Activated naive CD8-positive, alpha-beta T cell treated with anti-CD3 and anti-CD28 coated beads, Interleukin-2, amount 50 U/mL, for 24 hours (primary cell): Measurements from ENCODE around the gene HSPB2.

Experiments used
- ATAC-seq: fragments of 150-1000 bp; cut with Tn5 transposase; one replicate; pipeline ENCODE4 v1.10.0; 2021
- DNase-seq: peaks from one replicate; pipeline ENCODE4 v3.0.0; 2021
- H3K27ac Mint-ChIP-seq: one replicate; pipeline ENCODE4 v1.8.0; 2021; ENCODE audit warnings: mild to moderate bottlenecking, mixed read lengths
- H3K27me3 Mint-ChIP-seq: one replicate; pipeline ENCODE4 v1.8.0; 2021; ENCODE audit warnings: mixed read lengths
- H3K36me3 Mint-ChIP-seq: one replicate; pipeline ENCODE4 v1.8.0; 2021; ENCODE audit warnings: low read depth, mixed read lengths
- H3K4me1 Mint-ChIP-seq: one replicate; pipeline ENCODE4 v1.8.0; 2021; ENCODE audit warnings: mixed read lengths
- H3K4me3 Mint-ChIP-seq: one replicate; pipeline ENCODE4 v1.8.0; 2021; ENCODE audit warnings: mild to moderate bottlenecking, moderate library complexity, mixed read lengths
- H3K9me3 Mint-ChIP-seq: one replicate; pipeline ENCODE4 v1.8.0; 2021; ENCODE audit warnings: mixed read lengths

Gene HSPB2

GRCh38 chr11:111908639-111909305 lies 3.8 kb upstream of the HSPB2 start:
- Mint-ChIP-seq H3K4me3 (no peak overlapping the region), H3K36me3 (no peaks in the 10 kb centered on the region), H3K27ac (no peak overlapping the region), H3K27me3 (peaks cover 28% of the 10 kb centered on the region), H3K9me3 (no peaks in the 10 kb centered on the region), H3K4me1 (no peaks in the 10 kb centered on the region)
- ATAC-seq (no peak), DNase-seq (no peak)

DNA sequence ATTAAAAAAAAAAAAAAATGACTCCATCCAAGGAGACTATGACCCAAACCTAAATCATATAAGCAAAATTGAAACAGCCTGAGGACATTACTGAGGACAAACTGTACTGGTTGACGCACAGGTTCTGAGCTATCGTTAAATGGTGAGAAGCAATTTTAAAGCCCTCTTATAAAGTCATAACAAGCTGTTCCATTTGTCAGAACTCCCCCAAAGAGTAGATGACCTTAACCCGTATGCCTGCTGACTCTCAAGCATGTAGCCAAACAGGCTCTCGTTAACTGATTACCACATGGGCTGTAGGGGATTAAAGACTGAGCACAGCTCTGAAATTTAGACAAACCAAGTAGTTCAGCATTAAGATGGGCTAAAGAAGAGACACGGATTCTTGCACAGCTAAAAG lies 3.2 kb upstream of the HSPB2 start:
- H3K36me3 Mint-ChIP-seq = no peaks in the 10 kb centered on the region
- H3K4me1 Mint-ChIP-seq = no peaks in the 10 kb centered on the region
- ATAC-seq (no peak), DNase-seq (no peak)
- H3K9me3 Mint-ChIP-seq = no peaks in the 10 kb centered on the region
- H3K4me3 Mint-ChIP-seq = no peak overlapping the region
- H3K27me3 Mint-ChIP-seq = peaks cover 33% of the 10 kb centered on the region
- H3K27ac Mint-ChIP-seq = no peak overlapping the region

GRCh38 chr11:111910676-111911562 lies 1.6 kb upstream of the HSPB2 start:
- DNase-seq (no peak), ATAC-seq (no peak)
- no peak overlapping the region for H3K4me3 Mint-ChIP-seq
- H3K27ac Mint-ChIP-seq = no peak overlapping the region
- H3K27me3 Mint-ChIP-seq = peaks cover 36% of the 10 kb centered on the region
- no peaks in the 10 kb centered on the region for H3K36me3 Mint-ChIP-seq
- no peaks in the 10 kb centered on the region for H3K9me3 Mint-ChIP-seq
- H3K4me1 Mint-ChIP-seq = no peaks in the 10 kb centered on the region

DNA sequence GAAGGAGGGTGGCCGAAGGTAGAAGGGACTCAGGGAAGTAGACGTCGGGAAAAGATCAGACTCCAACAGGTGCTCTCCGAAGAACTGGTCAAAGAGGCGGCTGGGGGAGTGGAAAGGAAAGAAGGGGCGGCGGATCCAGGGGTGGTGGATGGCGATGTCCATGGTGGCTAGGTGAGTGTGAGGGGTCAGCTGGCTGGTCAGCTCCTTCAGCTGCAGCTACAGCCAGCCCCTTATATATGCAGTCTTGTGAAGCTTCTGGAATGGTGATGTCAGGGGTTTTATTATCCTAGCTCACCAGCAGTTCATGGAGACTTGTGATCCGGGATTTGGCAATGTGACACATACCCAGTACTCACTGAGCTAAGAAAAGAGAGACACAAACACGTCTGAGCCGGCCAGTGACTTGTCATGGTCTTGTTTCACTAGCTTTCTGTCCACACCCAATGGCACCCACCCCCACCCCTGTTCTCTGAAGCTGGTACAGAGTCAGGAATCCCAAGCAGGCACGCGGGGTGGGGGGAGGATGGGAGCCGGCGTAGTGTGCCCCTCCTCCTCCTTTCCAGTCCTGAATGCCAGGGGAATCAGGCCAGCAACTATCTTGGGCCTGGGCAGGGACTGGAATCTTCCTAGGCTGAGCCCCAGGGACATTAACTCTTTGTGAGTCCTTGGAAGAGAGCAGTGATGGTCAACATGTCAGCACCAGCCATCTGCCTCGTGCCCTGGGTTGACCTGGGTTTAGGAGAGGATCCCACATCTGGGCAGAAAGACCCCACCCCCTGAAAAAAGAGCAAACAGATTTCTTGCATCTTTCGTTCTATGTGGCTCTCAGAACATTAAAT lies 752 bp upstream of the HSPB2 start, which contains the start of gene CRYAB:
Gene CRYAB (minus strand): TSS at position 208 of the 839 bp plus-strand sequence. CDS start 46 bp downstream, at position 162.
- no peak for ATAC-seq
- Mint-ChIP-seq H3K36me3 (no peaks in the 10 kb centered on the region), H3K9me3 (no peaks in the 10 kb centered on the region), H3K4me1 (no peaks in the 10 kb centered on the region), H3K27ac (no peak within 1 kb of the TSS), H3K4me3 (no peak within 1 kb of the TSS), H3K27me3 (peaks cover 42% of the 10 kb centered on the region)
- DNase-seq = no peak

- no peak for DNase-seq
- no peak overlapping the region for H3K27ac Mint-ChIP-seq
- ATAC-seq = no peak
- no peaks in the 10 kb centered on the region for H3K4me1 Mint-ChIP-seq
- peaks cover 47% of the 10 kb centered on the region for H3K27me3 Mint-ChIP-seq
- H3K36me3 Mint-ChIP-seq = no peaks in the 10 kb centered on the region
- no peak overlapping the region for H3K4me3 Mint-ChIP-seq
- H3K9me3 Mint-ChIP-seq = no peaks in the 10 kb centered on the region
Observed at GRCh38 chr11:111913031-111913861, 712 bp downstream of the HSPB2 start.

- Mint-ChIP-seq H3K4me3 (no peak overlapping the region), H3K27me3 (peaks cover 47% of the 10 kb centered on the region), H3K9me3 (no peaks in the 10 kb centered on the region), H3K4me1 (no peaks in the 10 kb centered on the region), H3K27ac (no peak overlapping the region), H3K36me3 (no peaks in the 10 kb centered on the region)
- no peak for DNase-seq
- no peak for ATAC-seq
Observed at GRCh38 chr11:111913997-111914396, 1.5 kb downstream of the HSPB2 start.

GRCh38 chr11:111916768-111917167 lies 4.2 kb downstream of the HSPB2 start:
- DNase-seq (no peak), ATAC-seq (no peak)
- no peaks in the 10 kb centered on the region for H3K36me3 Mint-ChIP-seq
- no peak overlapping the region for H3K27ac Mint-ChIP-seq
- H3K4me3 Mint-ChIP-seq = no peak overlapping the region
- H3K27me3 Mint-ChIP-seq = peaks cover 38% of the 10 kb centered on the region
- no peaks in the 10 kb centered on the region for H3K9me3 Mint-ChIP-seq
- no peaks in the 10 kb centered on the region for H3K4me1 Mint-ChIP-seq

GRCh38 chr11:111917312-111917711 lies 4.8 kb downstream of the HSPB2 start:
- no peaks in the 10 kb centered on the region for H3K9me3 Mint-ChIP-seq
- ATAC-seq (no peak), DNase-seq (no peak)
- H3K27me3 Mint-ChIP-seq = peaks cover 35% of the 10 kb centered on the region
- H3K36me3 Mint-ChIP-seq = no peaks in the 10 kb centered on the region
- H3K4me1 Mint-ChIP-seq = no peaks in the 10 kb centered on the region
- H3K4me3 Mint-ChIP-seq = no peak overlapping the region
- no peak overlapping the region for H3K27ac Mint-ChIP-seq

GRCh38 chr11:111917788-111918187 lies 5.3 kb downstream of the HSPB2 start:
- Mint-ChIP-seq H3K9me3 (no peaks in the 10 kb centered on the region), H3K27ac (no peak overlapping the region), H3K4me3 (no peak overlapping the region), H3K4me1 (no peaks in the 10 kb centered on the region), H3K27me3 (peaks cover 35% of the 10 kb centered on the region), H3K36me3 (no peaks in the 10 kb centered on the region)
- no peak for DNase-seq
- no peak for ATAC-seq

- Mint-ChIP-seq H3K27ac (no peak within 1 kb of the TSS), H3K4me3 (no peak within 1 kb of the TSS), H3K9me3 (no peaks in the 10 kb centered on the region), H3K36me3 (no peaks in the 10 kb centered on the region), H3K4me1 (peaks cover under 1% of the 10 kb centered on the region), H3K27me3 (peaks cover 29% of the 10 kb centered on the region)
- DNase-seq (no peak), ATAC-seq (no peak)
Observed at GRCh38 chr11:111918390-111919256, 6.1 kb downstream of the HSPB2 start, which contains the start of gene C11orf52. Gene C11orf52 (plus strand): TSS chr11:111918913. CDS start chr11:111918973, 60 bp downstream.

DNA sequence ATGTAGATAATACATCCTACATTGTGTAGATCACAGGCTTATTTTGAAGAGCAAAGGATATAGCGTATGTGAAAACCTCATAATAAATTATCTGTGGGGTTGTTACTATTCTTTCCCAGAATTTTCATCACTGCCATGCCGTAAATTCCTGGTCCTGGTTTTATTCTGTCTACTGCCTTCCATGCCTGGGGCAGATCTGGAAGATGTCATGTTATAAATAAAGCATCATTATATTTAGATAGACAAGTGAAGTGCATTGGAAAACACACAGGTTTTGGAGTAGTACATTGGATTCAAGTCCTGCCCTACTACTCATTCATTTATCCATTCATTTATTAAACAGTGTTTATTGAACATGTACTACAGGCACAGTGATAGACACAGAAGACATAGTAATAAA lies 8.4 kb downstream of the HSPB2 start:
- H3K4me3 Mint-ChIP-seq = no peak overlapping the region
- DNase-seq (no peak), ATAC-seq (no peak)
- peaks cover 4% of the 10 kb centered on the region for H3K4me1 Mint-ChIP-seq
- H3K9me3 Mint-ChIP-seq = no peaks in the 10 kb centered on the region
- H3K27ac Mint-ChIP-seq = no peak overlapping the region
- no peaks in the 10 kb centered on the region for H3K36me3 Mint-ChIP-seq
- H3K27me3 Mint-ChIP-seq = peaks cover 18% of the 10 kb centered on the region

DNA sequence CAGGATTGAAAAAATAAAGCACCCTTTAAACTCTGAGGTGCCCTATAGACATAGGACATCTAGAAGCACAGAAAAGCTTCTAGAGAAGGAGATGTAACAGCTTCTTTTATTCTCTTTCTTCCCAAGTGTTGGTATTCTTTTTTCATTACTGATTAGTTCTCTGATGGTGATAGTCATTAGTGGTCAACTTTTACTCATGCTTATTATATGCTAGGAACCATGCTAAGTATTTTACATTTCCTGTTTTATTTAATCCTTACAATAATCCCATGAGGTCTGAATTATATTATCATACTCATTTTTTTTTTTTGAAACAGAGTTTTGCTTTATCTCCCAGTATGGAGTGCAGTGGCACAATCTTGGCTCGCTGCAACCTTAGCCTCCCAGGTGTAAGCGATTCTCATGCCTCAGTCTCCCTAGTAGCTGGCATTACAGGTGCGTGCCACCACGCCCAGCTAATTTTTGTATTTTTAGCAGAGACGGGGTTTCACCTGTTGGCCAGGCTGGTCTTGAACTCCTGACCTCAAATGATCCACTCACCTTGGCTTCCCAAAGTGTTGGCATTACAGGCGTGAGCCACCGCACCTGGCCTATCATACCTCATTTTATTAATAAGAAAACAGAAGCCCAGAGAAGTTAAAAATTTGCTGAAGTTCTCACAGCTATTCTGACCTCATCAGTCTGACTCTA lies 9.2 kb downstream of the HSPB2 start:
- H3K9me3 Mint-ChIP-seq = no peaks in the 10 kb centered on the region
- DNase-seq (no peak), ATAC-seq (no peak)
- H3K36me3 Mint-ChIP-seq = no peaks in the 10 kb centered on the region
- no peak overlapping the region for H3K4me3 Mint-ChIP-seq
- peaks cover 11% of the 10 kb centered on the region for H3K27me3 Mint-ChIP-seq
- no peak overlapping the region for H3K27ac Mint-ChIP-seq
- peaks cover 10% of the 10 kb centered on the region for H3K4me1 Mint-ChIP-seq

DNA sequence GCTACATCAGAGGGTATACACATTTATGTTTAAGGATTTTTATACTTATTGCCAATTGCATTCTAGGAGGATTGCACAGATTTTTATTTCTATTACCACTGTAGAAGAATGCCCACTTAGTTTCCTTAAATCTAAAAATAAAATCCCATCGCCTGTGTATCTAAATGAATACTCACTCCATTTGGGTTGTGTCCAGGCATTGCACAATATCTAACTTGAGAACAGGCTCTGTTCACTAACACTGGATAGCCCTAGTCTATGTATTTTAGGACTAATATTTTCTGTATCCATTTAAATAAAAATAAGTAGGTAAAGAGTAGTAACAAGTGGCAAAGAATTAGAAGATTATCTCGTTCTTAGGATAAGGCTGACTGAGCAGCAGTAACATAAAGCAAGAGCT lies 10.3 kb downstream of the HSPB2 start:
- H3K4me3 Mint-ChIP-seq = no peak overlapping the region
- H3K36me3 Mint-ChIP-seq = no peaks in the 10 kb centered on the region
- peaks cover 16% of the 10 kb centered on the region for H3K4me1 Mint-ChIP-seq
- DNase-seq = no peak
- H3K9me3 Mint-ChIP-seq = no peaks in the 10 kb centered on the region
- H3K27ac Mint-ChIP-seq = no peak overlapping the region
- peaks cover 6% of the 10 kb centered on the region for H3K27me3 Mint-ChIP-seq
- ATAC-seq = no peak
